ENCODE data around the gene TBX10. TPM values are rescaled to one million over a fixed set of nuclear protein-coding genes. Genes with fewer than 3 reads are reported as not detected.

TBX10 gene
- total RNA-seq, 1 experiment from 2014 or later, result not detected

GRCh38 chr11:67680696-67681470, 41.3 kb upstream of the TBX10 start:
- H3K4me3 ChIP-seq (ENCODE audit: low read depth, low read length, poor library complexity, severe bottlenecking), result no peak overlapping the region
- intact Hi-C loops (cut with micrococcal nuclease; ENCODE audit: unreplicated experiment), result no loop called here
- BruUV-seq (replicated peaks), result no TSS peak
- peaks cover 17% of the 10 kb centered on the region for H3K27me3 ChIP-seq (replicated peaks; ENCODE audit: insufficient read depth, low read depth, low read length, poor library complexity)
- H3K27ac ChIP-seq (ENCODE audit: low read depth, low read length, poor library complexity, severe bottlenecking), result no peak overlapping the region
- no peaks in the 10 kb centered on the region for H3K4me1 ChIP-seq (ENCODE audit: insufficient read depth, low read length, poor library complexity, severe bottlenecking)
- CTCF ChIA-PET, result no interaction called here
- no peak for TF ChIP-seq CTCF (conservative IDR thresholded peaks at IDR 0.05; ENCODE audit: low read depth, low read length)
- no peak for TF ChIP-seq EZH2 (IDR thresholded peaks at IDR 0.05; ENCODE audit: borderline replicate concordance, low read depth, low read length, poor library complexity, severe bottlenecking)
- DNase-seq (ENCODE audit: low spot score), result no peak
- POLR2A ChIA-PET (ENCODE audit: low non-redundant PET), result no interaction called here
- no peaks in the 10 kb centered on the region for H3K9me3 ChIP-seq (ENCODE audit: low read depth, low read length, poor library complexity, severe bottlenecking)
- H3K36me3 ChIP-seq (ENCODE audit: insufficient read depth, low read length, poor library complexity, severe bottlenecking), result no peaks in the 10 kb centered on the region

GRCh38 chr11:67675058-67675747, 35.6 kb upstream of the TBX10 start:
- no peaks in the 10 kb centered on the region for H3K4me1 ChIP-seq (ENCODE audit: insufficient read depth, low read length, poor library complexity, severe bottlenecking)
- no TSS peak for BruUV-seq (replicated peaks)
- CTCF ChIA-PET, result no interaction called here
- no peak for TF ChIP-seq EZH2 (IDR thresholded peaks at IDR 0.05; ENCODE audit: borderline replicate concordance, low read depth, low read length, poor library complexity, severe bottlenecking)
- TF ChIP-seq CTCF (conservative IDR thresholded peaks at IDR 0.05; ENCODE audit: low read depth, low read length), result no peak
- no peaks in the 10 kb centered on the region for H3K36me3 ChIP-seq (ENCODE audit: insufficient read depth, low read length, poor library complexity, severe bottlenecking)
- POLR2A ChIA-PET (ENCODE audit: low non-redundant PET), result no interaction called here
- no peak overlapping the region for H3K27ac ChIP-seq (ENCODE audit: low read depth, low read length, poor library complexity, severe bottlenecking)
- H3K4me3 ChIP-seq (ENCODE audit: low read depth, low read length, poor library complexity, severe bottlenecking), result no peak overlapping the region
- H3K27me3 ChIP-seq (replicated peaks; ENCODE audit: insufficient read depth, low read depth, low read length, poor library complexity), result peaks cover 35% of the 10 kb centered on the region
- H3K9me3 ChIP-seq (ENCODE audit: low read depth, low read length, poor library complexity, severe bottlenecking), result no peaks in the 10 kb centered on the region
- DNase-seq (ENCODE audit: low spot score), result no peak
- intact Hi-C loops (cut with micrococcal nuclease; ENCODE audit: unreplicated experiment), result no loop called here

GRCh38 chr11:67674442-67674871, 34.9 kb upstream of the TBX10 start, which contains the start of gene ALDH3B2:
Gene ALDH3B2 (minus strand): TSS chr11:67674623. CDS start chr11:67666935, 7,688 bp downstream.
- intact Hi-C loops (cut with micrococcal nuclease; ENCODE audit: unreplicated experiment), result no loop called here
- H3K36me3 ChIP-seq (ENCODE audit: insufficient read depth, low read length, poor library complexity, severe bottlenecking), result no peaks in the 10 kb centered on the region
- no peak within 1 kb of the TSS for H3K4me3 ChIP-seq (ENCODE audit: low read depth, low read length, poor library complexity, severe bottlenecking)
- H3K4me1 ChIP-seq (ENCODE audit: insufficient read depth, low read length, poor library complexity, severe bottlenecking), result no peaks in the 10 kb centered on the region
- ChIA-PET CTCF (no interaction called here), POLR2A (ENCODE audit: low non-redundant PET) (no interaction called here)
- peaks cover 35% of the 10 kb centered on the region for H3K27me3 ChIP-seq (replicated peaks; ENCODE audit: insufficient read depth, low read depth, low read length, poor library complexity)
- no peak for DNase-seq (ENCODE audit: low spot score)
- H3K27ac ChIP-seq (ENCODE audit: low read depth, low read length, poor library complexity, severe bottlenecking), result no peak within 1 kb of the TSS
- TF ChIP-seq CTCF (conservative IDR thresholded peaks at IDR 0.05; ENCODE audit: low read depth, low read length) (no peak), EZH2 (IDR thresholded peaks at IDR 0.05; ENCODE audit: borderline replicate concordance, low read depth, low read length, poor library complexity, severe bottlenecking) (no peak)
- no peaks in the 10 kb centered on the region for H3K9me3 ChIP-seq (ENCODE audit: low read depth, low read length, poor library complexity, severe bottlenecking)
- BruUV-seq (replicated peaks), result no TSS peak

Data from A673 (cell line).